SK-N-SH (cell line): Measurements from ENCODE around the gene CYBC1. TPM values are rescaled to one million over a fixed set of nuclear protein-coding genes. Genes with fewer than 3 reads are reported as not detected.

Experiments
- CTCF ChIA-PET: fragments of 300-600, 350-600 bp; formaldehyde crosslinking; extraction: SDS; loops from one replicate; lab custom pipeline; 2021; lab: Yijun Ruan, JAX
- POLR2A ChIA-PET: fragments of 350-600 bp; sonication (Branson Sonifier 250); formaldehyde crosslinking; extraction: SDS; loops from one replicate; lab custom pipeline; 2020; ENCODE audit warnings: antibody characterized with exemption, inconsistent platforms; lab: Yijun Ruan, JAX
- DNase-seq: peaks from one replicate; pipeline ENCODE4 v3.0.0; 2012
- H2AFZ ChIP-seq: fragments of 200-600 bp; sonication (generic); 2 replicates; pipeline ENCODE4 v1.8.1; 2016; ENCODE audit warnings: antibody characterized with exemption, mild to moderate bottlenecking, low read depth
- H3F3A ChIP-seq: fragments of 200-600 bp; sonication (generic); replicated peaks from 2 replicates; pipeline ENCODE3; 2016; ENCODE audit warnings: antibody characterized with exemption, mild to moderate bottlenecking; ENCODE audit not compliant: insufficient read depth
- H3K27ac ChIP-seq, 2 experiments: fragments of 200-500 bp in 1 of 2; fragments of 200-600 bp in 1 of 2; sonication (Bioruptor generic) in 1 of 2; sonication (generic), shearing (Covaris generic) in 1 of 2; 2 replicates each; pipeline versions ENCODE4 v1.5.1 to v1.6.1; 2014 to 2016; ENCODE audit warnings: low read depth in 2 of 2, inconsistent platforms in 1 of 2, low read length in 1 of 2, mild to moderate bottlenecking in 1 of 2, mixed read lengths in 1 of 2
- H3K27me3 ChIP-seq: fragments of 200-600 bp; sonication (generic), shearing (Covaris generic); 2 replicates; pipeline ENCODE4 v1.6.1; 2016; ENCODE audit warnings: mixed run types; ENCODE audit not compliant: insufficient read depth
- H3K36me3 ChIP-seq, 2 experiments: fragments of 200-500 bp in 1 of 2; fragments of 200-600 bp in 1 of 2; sonication (Bioruptor generic) in 1 of 2; sonication (generic) in 1 of 2; replicated peaks in 1 of 2; 2 replicates each; pipeline versions ENCODE3 to v1.5.1; 2014 to 2016; ENCODE audit warnings: low read length in 1 of 2, mild to moderate bottlenecking in 1 of 2; ENCODE audit not compliant: insufficient read depth in 2 of 2, control insufficient read depth in 1 of 2
- H3K4me1 ChIP-seq, 2 experiments: fragments of 200-500 bp in 1 of 2; fragments of 200-600 bp in 1 of 2; sonication (Bioruptor generic) in 1 of 2; sonication (generic), shearing (Covaris generic) in 1 of 2; 2 replicates each; pipeline versions ENCODE4 v1.5.1 to v1.6.1; 2014 to 2016; ENCODE audit warnings: low read depth in 1 of 2, low read length in 1 of 2, mixed run types in 1 of 2; ENCODE audit not compliant: insufficient read depth in 2 of 2, control insufficient read depth in 1 of 2
- H3K4me2 ChIP-seq: fragments of 200-600 bp; sonication (generic), shearing (Covaris generic); 2 replicates; pipeline ENCODE4 v1.6.1; 2017; ENCODE audit warnings: mixed run types
- H3K4me3 ChIP-seq, 2 experiments: fragments of 200-500 bp in 1 of 2; fragments of 200-600 bp in 1 of 2; sonication (Bioruptor generic) in 1 of 2; sonication (generic), shearing (Covaris generic) in 1 of 2; 2 replicates each; pipeline versions ENCODE4 v1.5.1 to v1.8.1; 2014 to 2016; ENCODE audit warnings: low read depth in 2 of 2, inconsistent platforms in 1 of 2, low read length in 1 of 2, mild to moderate bottlenecking in 1 of 2, mixed read lengths in 1 of 2, moderate library complexity in 1 of 2
- H3K79me2 ChIP-seq: fragments of 200-600 bp; sonication (generic); 2 replicates; pipeline ENCODE4 v1.8.1; 2017; ENCODE audit warnings: mild to moderate bottlenecking; ENCODE audit not compliant: insufficient read depth
- H3K9ac ChIP-seq: fragments of 200-600 bp; sonication (generic); 2 replicates; pipeline ENCODE4 v1.6.1; 2017; ENCODE audit warnings: mixed run types
- H3K9me2 ChIP-seq: fragments of 200-600 bp; sonication (generic); 2 replicates; pipeline ENCODE4 v1.6.1; 2017; ENCODE audit warnings: mixed run types
- H3K9me3 ChIP-seq: fragments of 200-600 bp; sonication (generic); 2 replicates; pipeline ENCODE4 v1.6.1; 2017; ENCODE audit warnings: mixed run types, mild to moderate bottlenecking, moderate library complexity
- H4K20me1 ChIP-seq: fragments of 200-600 bp; sonication (generic); 2 replicates; pipeline ENCODE4 v1.6.1; 2017; ENCODE audit warnings: mild to moderate bottlenecking, mixed run types; ENCODE audit not compliant: insufficient read depth
- CHD2 ChIP-seq: fragments of 150-350 bp; IDR thresholded peaks from 2 replicates; pipeline ENCODE4 v1.6.1; 2018; ENCODE audit warnings: low read length; ENCODE audit not compliant: partially characterized antibody
- ELF1 ChIP-seq: IDR thresholded peaks from 2 replicates; pipeline ENCODE4 v1.4.0; 2012
- EZH2phosphoT487 ChIP-seq: fragments of 200-600 bp; sonication (generic); IDR thresholded peaks from 2 replicates; pipeline ENCODE4 v1.6.1; 2017; ENCODE audit warnings: low read depth, mixed run types, mild to moderate bottlenecking, antibody characterized with exemption, moderate library complexity, borderline replicate concordance
- FOXJ3 ChIP-seq: sonication (generic); formaldehyde crosslinking; IDR thresholded peaks from 2 replicates; pipeline ENCODE4 v1.5.1; 2020; ENCODE audit warnings: mild to moderate bottlenecking, missing genetic modification reagents
- GABPA ChIP-seq: IDR thresholded peaks from 2 replicates; pipeline ENCODE4 v1.4.0; 2012; ENCODE audit warnings: low read depth, mild to moderate bottlenecking
- JUND ChIP-seq: IDR thresholded peaks from 2 replicates; pipeline ENCODE4 v1.4.0; 2012
- MEF2A ChIP-seq: IDR thresholded peaks from 2 replicates; pipeline ENCODE4 v1.4.0; 2012; ENCODE audit warnings: low read depth, borderline replicate concordance
- NFIC ChIP-seq: IDR thresholded peaks from 2 replicates; pipeline ENCODE4 v1.4.0; 2012; ENCODE audit warnings: borderline replicate concordance
- NRF1 ChIP-seq: IDR thresholded peaks from 2 replicates; pipeline ENCODE4 v1.6.1; 2012; ENCODE audit warnings: low read depth, mild to moderate bottlenecking, low read length
- POLR2AphosphoS5 ChIP-seq: IDR thresholded peaks from 2 replicates; pipeline ENCODE4 v1.6.1; 2012; ENCODE audit warnings: low read depth, low read length
- RCOR1 ChIP-seq: fragments of 150-350 bp; IDR thresholded peaks from 2 replicates; pipeline ENCODE4 v1.6.1; 2017; ENCODE audit warnings: antibody characterized with exemption, low read length
- SMC3 ChIP-seq: IDR thresholded peaks from 2 replicates; pipeline ENCODE4 v1.6.1; 2012; ENCODE audit warnings: low read depth, low read length, improper control_type of control experiment
- TCF12 ChIP-seq: IDR thresholded peaks from 2 replicates; pipeline ENCODE4 v1.4.0; 2012
- WGBS: methylation state at CpG from one replicate; pipeline ENCODE4 v1.1.6; 2017; ENCODE audit warnings: low lambda C conversion rate; 5-methylcytosine and 5-hydroxymethylcytosine counted together
- polyA plus RNA-seq, 3 experiments: library from polyadenylated mRNA; depleted of rRNA; stranded (reverse); fragments of >200 nt; gene quantifications; 2 replicates each; pipeline ENCODE4 v1.2.3, GENCODE V29; 2012
- TF ChIP-seq, protein P1 (sequence below): fragments of 150-350 bp; IDR thresholded peaks from 2 replicates; pipeline ENCODE4 v1.6.1; 2016; ENCODE audit warnings: mild to moderate bottlenecking, low read depth, low read length
- TF ChIP-seq, protein P2 (sequence below): IDR thresholded peaks from 2 replicates; pipeline ENCODE4 v1.6.1; 2012; ENCODE audit warnings: mild to moderate bottlenecking, low read depth, low read length, moderate library complexity
- TF ChIP-seq, protein P3 (sequence below): fragments of 150-350 bp; IDR thresholded peaks from 2 replicates; pipeline ENCODE4 v1.6.1; 2017; ENCODE audit warnings: antibody characterized with exemption, low read length, low read depth, borderline replicate concordance
- TF ChIP-seq, protein P4 (sequence below): IDR thresholded peaks from 2 replicates; pipeline ENCODE4; 2012

The CYBC1 gene
- polyA plus RNA-seq, 1 of the 3 experiments (the other 2 are of a cell fraction): 165 TPM

DNA sequence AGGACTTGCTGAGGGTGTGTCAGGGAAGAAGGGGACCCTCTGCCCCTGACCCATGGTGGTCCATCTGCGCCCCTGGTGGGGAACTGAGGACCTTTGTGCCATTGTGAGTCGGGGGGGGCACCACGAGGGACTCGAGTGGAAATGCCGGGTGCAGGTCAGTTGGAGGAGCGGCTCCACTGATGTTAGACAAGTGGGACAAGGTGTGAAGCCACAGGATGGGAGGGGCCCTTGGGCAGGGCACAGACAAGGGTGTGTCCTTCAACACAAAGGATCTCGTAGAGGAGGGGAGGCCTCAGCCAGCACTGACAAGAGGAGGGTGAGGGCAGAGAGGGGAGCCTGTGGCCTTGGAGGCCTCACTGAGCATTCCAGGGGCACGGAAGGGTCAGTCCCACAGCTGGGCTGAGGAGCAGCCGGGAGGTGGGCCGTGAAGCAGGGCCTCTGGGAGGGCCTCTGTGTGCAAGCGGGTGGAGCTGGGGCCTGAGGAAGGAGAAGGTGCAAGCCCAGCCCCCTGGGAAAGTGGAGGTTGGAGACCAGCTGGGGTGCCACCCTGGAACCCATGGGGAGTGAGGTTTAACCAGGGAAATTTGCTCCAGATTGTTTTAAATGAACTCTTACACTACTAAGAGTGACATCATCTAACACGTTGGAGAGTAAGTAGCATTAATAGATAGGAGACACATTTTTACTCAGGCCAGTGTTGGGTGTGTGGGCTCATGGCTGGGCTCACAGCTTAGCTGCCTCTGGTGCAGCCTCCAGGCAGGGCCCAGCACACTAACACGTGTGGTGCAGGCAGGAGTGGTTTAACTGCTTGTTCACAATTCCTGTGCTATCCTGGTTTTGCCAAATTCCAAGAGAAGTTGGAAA lies 35.9 kb upstream of the CYBC1 start:
- H3K79me2 ChIP-seq: no peaks in the 10 kb centered on the region
- 94% methylated on average over 13 of the region's 13 CpGs for WGBS
- no peak overlapping the region for H3K4me2 ChIP-seq
- H3K27me3 ChIP-seq: no peaks in the 10 kb centered on the region
- H3K9me3 ChIP-seq: no peaks in the 10 kb centered on the region
- no peaks in the 10 kb centered on the region for H3K4me1 ChIP-seq
- no peaks in the 10 kb centered on the region for H4K20me1 ChIP-seq
- POLR2A ChIA-PET: no interaction called here
- CTCF ChIA-PET: no interaction called here
- H3K9me2 ChIP-seq: no peaks in the 10 kb centered on the region
- no peak overlapping the region for H3K4me3 ChIP-seq
- no peak overlapping the region for H3K9ac ChIP-seq
- DNase-seq: no peak
- H3F3A ChIP-seq: peaks cover 31% of the 10 kb centered on the region
- TF ChIP-seq EZH2phosphoT487: no peak
- no peak for TF ChIP-seq NFIC
- TF ChIP-seq TCF12: no peak
- no peak for TF ChIP-seq RCOR1
- no peak for TF ChIP-seq MEF2A
- no peak for TF ChIP-seq NRF1
- TF ChIP-seq, protein P1, sequence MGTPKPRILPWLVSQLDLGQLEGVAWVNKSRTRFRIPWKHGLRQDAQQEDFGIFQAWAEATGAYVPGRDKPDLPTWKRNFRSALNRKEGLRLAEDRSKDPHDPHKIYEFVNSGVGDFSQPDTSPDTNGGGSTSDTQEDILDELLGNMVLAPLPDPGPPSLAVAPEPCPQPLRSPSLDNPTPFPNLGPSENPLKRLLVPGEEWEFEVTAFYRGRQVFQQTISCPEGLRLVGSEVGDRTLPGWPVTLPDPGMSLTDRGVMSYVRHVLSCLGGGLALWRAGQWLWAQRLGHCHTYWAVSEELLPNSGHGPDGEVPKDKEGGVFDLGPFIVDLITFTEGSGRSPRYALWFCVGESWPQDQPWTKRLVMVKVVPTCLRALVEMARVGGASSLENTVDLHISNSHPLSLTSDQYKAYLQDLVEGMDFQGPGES: no peak
- no peak for TF ChIP-seq ELF1
- no peak for TF ChIP-seq SMC3
- TF ChIP-seq GABPA: no peak
- no peak for TF ChIP-seq CHD2
- TF ChIP-seq FOXJ3: no peak
- no peak overlapping the region for H2AFZ ChIP-seq
- H3K27ac ChIP-seq: no peak overlapping the region
- H3K36me3 ChIP-seq: peaks cover 45 to 54% of the 10 kb centered on the region in 2 experiments

DNA sequence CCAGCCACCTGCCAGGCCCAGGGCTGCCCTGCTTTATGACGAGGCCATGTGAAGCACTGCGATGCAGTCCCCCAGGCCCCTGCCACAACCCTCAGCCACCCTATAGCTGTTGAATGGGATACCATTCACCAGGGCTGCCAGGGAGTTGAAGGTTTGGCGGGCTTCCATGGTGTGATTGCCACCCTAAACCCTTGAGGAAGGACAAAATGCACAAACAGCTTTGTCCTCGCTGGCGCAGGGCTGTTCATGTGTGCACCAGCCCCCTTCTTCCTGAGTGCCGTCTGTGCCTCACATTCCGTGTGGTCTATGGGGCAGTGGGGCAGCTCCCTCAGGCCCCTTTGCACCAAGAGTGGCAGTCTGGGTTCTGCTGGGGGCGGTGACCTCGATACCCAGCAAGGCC lies 33.3 kb upstream of the CYBC1 start:
- Histone ChIP-seq H3K4me1 (no peaks in the 10 kb centered on the region), H2AFZ (no peak overlapping the region), H4K20me1 (no peaks in the 10 kb centered on the region), H3K9ac (no peak overlapping the region), H3K27ac (no peak overlapping the region), H3K27me3 (no peaks in the 10 kb centered on the region), H3K4me3 (no peak overlapping the region), H3K9me3 (no peaks in the 10 kb centered on the region), H3K79me2 (no peaks in the 10 kb centered on the region), H3K4me2 (no peak overlapping the region), H3K9me2 (no peaks in the 10 kb centered on the region), H3K36me3 (peaks cover 52 to 69% of the 10 kb centered on the region in 2 experiments), H3F3A (peaks cover 24% of the 10 kb centered on the region)
- POLR2A ChIA-PET: no interaction called here
- CTCF ChIA-PET: interaction anchor here (0.9 kb wide), 1 partner anchor 11 kb away, joined by 4 read pairs; no protein-coding TSS in a partner anchor
- 90% methylated on average over 9 of the region's 9 CpGs for WGBS
- DNase-seq: no peak
- TF ChIP-seq, protein P2, sequence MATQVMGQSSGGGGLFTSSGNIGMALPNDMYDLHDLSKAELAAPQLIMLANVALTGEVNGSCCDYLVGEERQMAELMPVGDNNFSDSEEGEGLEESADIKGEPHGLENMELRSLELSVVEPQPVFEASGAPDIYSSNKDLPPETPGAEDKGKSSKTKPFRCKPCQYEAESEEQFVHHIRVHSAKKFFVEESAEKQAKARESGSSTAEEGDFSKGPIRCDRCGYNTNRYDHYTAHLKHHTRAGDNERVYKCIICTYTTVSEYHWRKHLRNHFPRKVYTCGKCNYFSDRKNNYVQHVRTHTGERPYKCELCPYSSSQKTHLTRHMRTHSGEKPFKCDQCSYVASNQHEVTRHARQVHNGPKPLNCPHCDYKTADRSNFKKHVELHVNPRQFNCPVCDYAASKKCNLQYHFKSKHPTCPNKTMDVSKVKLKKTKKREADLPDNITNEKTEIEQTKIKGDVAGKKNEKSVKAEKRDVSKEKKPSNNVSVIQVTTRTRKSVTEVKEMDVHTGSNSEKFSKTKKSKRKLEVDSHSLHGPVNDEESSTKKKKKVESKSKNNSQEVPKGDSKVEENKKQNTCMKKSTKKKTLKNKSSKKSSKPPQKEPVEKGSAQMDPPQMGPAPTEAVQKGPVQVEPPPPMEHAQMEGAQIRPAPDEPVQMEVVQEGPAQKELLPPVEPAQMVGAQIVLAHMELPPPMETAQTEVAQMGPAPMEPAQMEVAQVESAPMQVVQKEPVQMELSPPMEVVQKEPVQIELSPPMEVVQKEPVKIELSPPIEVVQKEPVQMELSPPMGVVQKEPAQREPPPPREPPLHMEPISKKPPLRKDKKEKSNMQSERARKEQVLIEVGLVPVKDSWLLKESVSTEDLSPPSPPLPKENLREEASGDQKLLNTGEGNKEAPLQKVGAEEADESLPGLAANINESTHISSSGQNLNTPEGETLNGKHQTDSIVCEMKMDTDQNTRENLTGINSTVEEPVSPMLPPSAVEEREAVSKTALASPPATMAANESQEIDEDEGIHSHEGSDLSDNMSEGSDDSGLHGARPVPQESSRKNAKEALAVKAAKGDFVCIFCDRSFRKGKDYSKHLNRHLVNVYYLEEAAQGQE: no peak
- TF ChIP-seq, protein P3, sequence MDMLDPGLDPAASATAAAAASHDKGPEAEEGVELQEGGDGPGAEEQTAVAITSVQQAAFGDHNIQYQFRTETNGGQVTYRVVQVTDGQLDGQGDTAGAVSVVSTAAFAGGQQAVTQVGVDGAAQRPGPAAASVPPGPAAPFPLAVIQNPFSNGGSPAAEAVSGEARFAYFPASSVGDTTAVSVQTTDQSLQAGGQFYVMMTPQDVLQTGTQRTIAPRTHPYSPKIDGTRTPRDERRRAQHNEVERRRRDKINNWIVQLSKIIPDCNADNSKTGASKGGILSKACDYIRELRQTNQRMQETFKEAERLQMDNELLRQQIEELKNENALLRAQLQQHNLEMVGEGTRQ: no peak
- TF ChIP-seq POLR2AphosphoS5 (no peak), MEF2A (no peak), JUND (no peak), CHD2 (no peak)
- TF ChIP-seq, protein P4, sequence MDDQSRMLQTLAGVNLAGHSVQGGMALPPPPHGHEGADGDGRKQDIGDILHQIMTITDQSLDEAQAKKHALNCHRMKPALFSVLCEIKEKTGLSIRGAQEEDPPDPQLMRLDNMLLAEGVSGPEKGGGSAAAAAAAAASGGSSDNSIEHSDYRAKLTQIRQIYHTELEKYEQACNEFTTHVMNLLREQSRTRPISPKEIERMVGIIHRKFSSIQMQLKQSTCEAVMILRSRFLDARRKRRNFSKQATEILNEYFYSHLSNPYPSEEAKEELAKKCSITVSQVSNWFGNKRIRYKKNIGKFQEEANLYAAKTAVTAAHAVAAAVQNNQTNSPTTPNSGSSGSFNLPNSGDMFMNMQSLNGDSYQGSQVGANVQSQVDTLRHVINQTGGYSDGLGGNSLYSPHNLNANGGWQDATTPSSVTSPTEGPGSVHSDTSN: no peak
- TF ChIP-seq, protein P1: no peak
